T-cell (primary cell): ENCODE measurements around the gene STX18. TPM values are rescaled to one million over a fixed set of nuclear protein-coding genes. Genes with fewer than 3 reads are reported as not detected.
A peak's percentile ranks its signal among the peaks of the same experiment; 100 is the strongest.

Experiments
- ATAC-seq, 4 experiments: fragments of 200-7000 bp in 3 of 4; fragments of 150-1000 bp in 1 of 4; cut with Tn5 transposase; replicated peaks in 1 of 4; 1 replicate in 3 of 4; 2 replicates in 1 of 4; pipeline ENCODE4 v1.10.0; 2021; ENCODE audit warnings: moderate library complexity in 3 of 4, mild to moderate bottlenecking in 2 of 4, moderate number of reproducible peaks in 1 of 4
- CTCF ChIA-PET, 2 donors: fragments of 300-600 bp; sonication (Branson Sonifier 250); formaldehyde crosslinking; loops; one replicate each; lab custom pipeline; 2022; ENCODE audit warnings: antibody characterized with exemption in 2 of 2; lab: Charles Lee
- POLR2A ChIA-PET, 2 donors: fragments of 300-600 bp; sonication (Branson Sonifier 250); formaldehyde crosslinking; loops; one replicate each; lab custom pipeline; 2022; ENCODE audit warnings: antibody characterized with exemption in 2 of 2; lab: Charles Lee
- DNase-seq, 35 experiments: peaks; one replicate each; pipeline versions ENCODE4 v3.0.0 to v3.0.0-alpha.2; 2013 to 2023
- H3K27ac ChIP-seq: one replicate; pipeline ENCODE4 v1.5.1; 2013; ENCODE audit warnings: low read length
- H3K27me3 ChIP-seq, 2 experiments: replicated peaks in 1 of 2; 1 replicate in 1 of 2; 2 replicates in 1 of 2; pipeline versions ENCODE4 v1.6.1 to v1.7.0; 2013; ENCODE audit warnings: low read length in 1 of 2, mixed read lengths in 1 of 2; ENCODE audit not compliant: control insufficient read depth in 2 of 2, insufficient read depth in 2 of 2; ENCODE audit errors: extremely low read depth in 1 of 2
- H3K36me3 ChIP-seq, 2 donors: 1 replicate in 1 of 2; 2 replicates in 1 of 2; pipeline versions ENCODE4 v1.6.1 to v1.7.0; 2013; ENCODE audit warnings: low read length in 1 of 2; ENCODE audit not compliant: control insufficient read depth in 2 of 2, insufficient read depth in 1 of 2; ENCODE audit errors: extremely low read depth in 1 of 2
- H3K4me1 ChIP-seq, 2 experiments: 1 replicate in 1 of 2; 2 replicates in 1 of 2; pipeline versions ENCODE4 v1.6.1 to v1.7.0; 2013; ENCODE audit warnings: low read length in 2 of 2, mixed read lengths in 1 of 2; ENCODE audit not compliant: insufficient read depth in 2 of 2, control insufficient read depth in 1 of 2; ENCODE audit errors: extremely low read depth in 1 of 2
- H3K4me3 ChIP-seq, 2 donors: 1 replicate in 1 of 2; 2 replicates in 1 of 2; pipeline versions ENCODE4 v1.5.1 to v1.7.0; 2013; ENCODE audit warnings: mild to moderate bottlenecking in 2 of 2, low read length in 1 of 2, moderate library complexity in 1 of 2; ENCODE audit not compliant: control insufficient read depth in 1 of 2; ENCODE audit errors: extremely low read depth in 1 of 2
- H3K9me3 ChIP-seq: 2 replicates; pipeline ENCODE4 v1.7.0; 2013
- H3K27ac Mint-ChIP-seq, 2 donors: one replicate each; pipeline ENCODE4 v1.8.0; 2020 to 2021; ENCODE audit warnings: mild to moderate bottlenecking in 2 of 2, mixed read lengths in 2 of 2
- H3K27me3 Mint-ChIP-seq, 2 donors: one replicate each; pipeline ENCODE4 v1.8.0; 2021 to 2022; ENCODE audit warnings: mixed read lengths in 2 of 2
- H3K36me3 Mint-ChIP-seq: one replicate; pipeline ENCODE4 v1.8.0; 2021; ENCODE audit warnings: mixed read lengths
- H3K4me1 Mint-ChIP-seq, 3 donors: one replicate each; pipeline ENCODE4 v1.8.0; 2020 to 2022; ENCODE audit warnings: mixed read lengths in 3 of 3, mild to moderate bottlenecking in 1 of 3
- H3K4me3 Mint-ChIP-seq, 3 donors: one replicate each; pipeline ENCODE4 v1.8.0; 2020 to 2022; ENCODE audit warnings: mild to moderate bottlenecking in 3 of 3, mixed read lengths in 3 of 3, moderate library complexity in 3 of 3
- H3K9me3 Mint-ChIP-seq, 3 donors: one replicate each; pipeline ENCODE4 v1.8.0; 2020 to 2022; ENCODE audit warnings: mixed read lengths in 3 of 3
- WGBS: methylation state at CpG from one replicate; pipeline ENCODE4 v1.1.5; 2013; ENCODE audit warnings: missing lambda C conversion rate; ENCODE audit not compliant: insufficient coverage; 5-methylcytosine and 5-hydroxymethylcytosine counted together
- total RNA-seq, 35 experiments: library from RNA in 6 of 35; stranded (reverse) in 6 of 35; fragments of 120-200 nt in 1 of 35; gene quantifications; one replicate each; pipeline versions ENCODE4 v1.2.1 to v1.2.4 and lab custom pipeline; 2013 to 2026

STX18 gene
- total RNA-seq, 5 donors from 2014 or later (not counting 1 experiment from before 2014, with no cell fraction given), result 19.7 to 24.2 (median 22.3) TPM

- 100% methylated on average over 2 of the region's 2 CpGs for WGBS
- H3K36me3 ChIP-seq, result no peaks in the 10 kb centered on the region
- no peak overlapping the region for H3K27ac Mint-ChIP-seq
- POLR2A ChIA-PET, result no interaction called here
- peaks cover 24% of the 10 kb centered on the region for H3K36me3 Mint-ChIP-seq
- DNase-seq (no peak), ATAC-seq (no peak)
- peaks cover 4 to 8% (median 4%) of the 10 kb centered on the region in 3 donors for H3K4me1 Mint-ChIP-seq
- H3K4me3 ChIP-seq, result no peak overlapping the region
- H3K27me3 ChIP-seq, result no peaks in the 10 kb centered on the region
- peaks cover 0 to 4% of the 10 kb centered on the region in 2 experiments for H3K4me1 ChIP-seq
- peaks cover 0 to 3% (median 0%) of the 10 kb centered on the region in 3 donors for H3K9me3 Mint-ChIP-seq
- CTCF ChIA-PET, result interaction anchor here in 1 of 2 donors (0.5 kb wide), 1 partner anchor 132 kb away, joined by 3 read pairs; no protein-coding TSS in a partner anchor
- no peaks in the 10 kb centered on the region for H3K27me3 Mint-ChIP-seq
- H3K27ac ChIP-seq, result no peak overlapping the region
- H3K9me3 ChIP-seq, result no peaks in the 10 kb centered on the region
- no peak overlapping the region for H3K4me3 Mint-ChIP-seq
Observed at GRCh38 chr4:4580494-4580893, 38.6 kb upstream of the STX18 start.

- Histone ChIP-seq H3K4me1 (peaks cover 2 to 15% of the 10 kb centered on the region in 2 experiments), H3K36me3 (no peaks in the 10 kb centered on the region), H3K9me3 (no peaks in the 10 kb centered on the region), H3K27ac (no peak overlapping the region), H3K27me3 (no peaks in the 10 kb centered on the region), H3K4me3 (no peak overlapping the region)
- Mint-ChIP-seq H3K4me1 (peaks cover 13 to 19% (median 14%) of the 10 kb centered on the region in 3 donors), H3K4me3 (no peak overlapping the region), H3K27ac (no peak overlapping the region), H3K27me3 (no peaks in the 10 kb centered on the region), H3K36me3 (peaks cover 15% of the 10 kb centered on the region), H3K9me3 (no peaks in the 10 kb centered on the region)
- WGBS, result 100% methylated on average over 3 of the region's 5 CpGs
- no peak for DNase-seq
- no peak for ATAC-seq
- ChIA-PET POLR2A (no interaction called here), CTCF (interaction anchor here in 1 of 2 donors (0.7 kb wide), 1 partner anchor 16 kb away, joined by 3 read pairs; no protein-coding TSS in a partner anchor)
Observed at GRCh38 chr4:4578981-4579380, 37.1 kb upstream of the STX18 start.

GRCh38 chr4:4577359-4577875 lies 35.6 kb upstream of the STX18 start:
- H3K9me3 ChIP-seq, result no peaks in the 10 kb centered on the region
- Mint-ChIP-seq H3K4me1 (peaks cover 13 to 19% (median 14%) of the 10 kb centered on the region in 3 donors), H3K9me3 (no peaks in the 10 kb centered on the region), H3K27ac (no peak overlapping the region), H3K36me3 (peaks cover 13% of the 10 kb centered on the region), H3K4me3 (no peak overlapping the region), H3K27me3 (no peaks in the 10 kb centered on the region)
- H3K27ac ChIP-seq, result no peak overlapping the region
- no peaks in the 10 kb centered on the region for H3K27me3 ChIP-seq
- no peaks in the 10 kb centered on the region for H3K36me3 ChIP-seq
- CTCF ChIA-PET, result no interaction called here
- no peak for ATAC-seq
- H3K4me1 ChIP-seq, result peaks cover 2 to 15% of the 10 kb centered on the region in 2 experiments
- H3K4me3 ChIP-seq, result no peak overlapping the region
- WGBS, result no CpG with 5 or more reads among the region's 1 CpG
- POLR2A ChIA-PET, result no interaction called here
- DNase-seq, result no peak

- H3K9me3 Mint-ChIP-seq, result no peaks in the 10 kb centered on the region
- ATAC-seq (peak; percentile 80 to 87 (median 84)), DNase-seq (peak; percentile 3 to 75 (median 62))
- peak overlapping the region; percentile 68 to 86 for H3K4me3 ChIP-seq
- peaks cover 2 to 15% of the 10 kb centered on the region in 2 experiments for H3K4me1 ChIP-seq
- H3K4me1 Mint-ChIP-seq, result peaks cover 13 to 19% (median 14%) of the 10 kb centered on the region in 3 donors
- 13% methylated on average over 59 of the region's 71 CpGs for WGBS
- ChIA-PET POLR2A (interaction anchor here (0.5 to 1.2 kb wide), 3 partner anchors 33 to 118 kb away, joined by 4 to 6 read pairs (median 4); no protein-coding TSS in a partner anchor), CTCF (interaction anchor here in 1 of 2 donors (1.0 to 1.4 kb wide), 3 partner anchors 9 to 55 kb away, joined by 3 to 7 read pairs (median 3); partner anchors contain the start of gene STX18)
- no peaks in the 10 kb centered on the region for H3K9me3 ChIP-seq
- peak overlapping the region; percentile 41 for H3K27ac ChIP-seq
- H3K27ac Mint-ChIP-seq, result peak overlapping the region in 1 of 2 donors; percentile 44
- H3K4me3 Mint-ChIP-seq, result peak overlapping the region; percentile 69 to 81 (median 79)
- H3K36me3 Mint-ChIP-seq, result peaks cover 24% of the 10 kb centered on the region
- no peaks in the 10 kb centered on the region for H3K27me3 ChIP-seq
- no peaks in the 10 kb centered on the region for H3K27me3 Mint-ChIP-seq
- H3K36me3 ChIP-seq, result no peaks in the 10 kb centered on the region
Observed at GRCh38 chr4:4575284-4576211, 33.7 kb upstream of the STX18 start.

GRCh38 chr4:4574792-4575191 lies 32.9 kb upstream of the STX18 start:
- no peaks in the 10 kb centered on the region for H3K27me3 ChIP-seq
- ATAC-seq, result peak in 3 of 4 experiments; percentile 30 to 38 (median 31)
- peaks cover 29% of the 10 kb centered on the region for H3K36me3 Mint-ChIP-seq
- peak overlapping the region; percentile 68 to 86 for H3K4me3 ChIP-seq
- H3K4me1 Mint-ChIP-seq, result peaks cover 13 to 19% (median 14%) of the 10 kb centered on the region in 3 donors
- peak overlapping the region; percentile 69 to 81 (median 79) for H3K4me3 Mint-ChIP-seq
- peaks cover 2 to 15% of the 10 kb centered on the region in 2 experiments for H3K4me1 ChIP-seq
- H3K27ac ChIP-seq, result peak overlapping the region; percentile 41
- no peaks in the 10 kb centered on the region for H3K9me3 ChIP-seq
- peak in 31 of 35 experiments; percentile 3 to 68 (median 32) for DNase-seq
- CTCF ChIA-PET, result interaction anchor here in 1 of 2 donors (0.7 to 1.4 kb wide), 5 partner anchors 9 to 55 kb away, joined by 3 to 7 read pairs (median 3); partner anchors contain the start of gene STX18
- no peaks in the 10 kb centered on the region for H3K9me3 Mint-ChIP-seq
- no peaks in the 10 kb centered on the region for H3K36me3 ChIP-seq
- peak overlapping the region; percentile 41 to 78 for H3K27ac Mint-ChIP-seq
- H3K27me3 Mint-ChIP-seq, result no peaks in the 10 kb centered on the region
- POLR2A ChIA-PET, result interaction anchor here (0.5 to 1.2 kb wide), 3 partner anchors 32 to 118 kb away, joined by 4 to 6 read pairs (median 4); no protein-coding TSS in a partner anchor
- WGBS, result 22% methylated on average over 2 of the region's 8 CpGs

GRCh38 chr4:4574052-4574451 lies 32.2 kb upstream of the STX18 start:
- ChIA-PET CTCF (interaction anchor here in 1 of 2 donors (0.8 to 1.0 kb wide), 2 partner anchors 32 to 50 kb away, joined by 6 to 7 read pairs; partner anchors contain the start of gene STX18), POLR2A (no interaction called here)
- no peak overlapping the region for H3K27ac Mint-ChIP-seq
- DNase-seq, result no peak
- Histone ChIP-seq H3K9me3 (no peaks in the 10 kb centered on the region), H3K4me3 (no peak overlapping the region), H3K4me1 (peaks cover 2 to 15% of the 10 kb centered on the region in 2 experiments), H3K27me3 (no peaks in the 10 kb centered on the region), H3K27ac (no peak overlapping the region), H3K36me3 (no peaks in the 10 kb centered on the region)
- 100% methylated on average over 3 of the region's 5 CpGs for WGBS
- peak overlapping the region; percentile 69 to 81 (median 79) for H3K4me3 Mint-ChIP-seq
- no peaks in the 10 kb centered on the region for H3K27me3 Mint-ChIP-seq
- peaks cover 30% of the 10 kb centered on the region for H3K36me3 Mint-ChIP-seq
- no peaks in the 10 kb centered on the region for H3K9me3 Mint-ChIP-seq
- H3K4me1 Mint-ChIP-seq, result peaks cover 13 to 19% (median 14%) of the 10 kb centered on the region in 3 donors
- ATAC-seq, result no peak
